Lung (tissue), 12 donors: ENCODE results near the gene HOXD1. TPM values are rescaled to one million over a fixed set of nuclear protein-coding genes. Genes with fewer than 3 reads are reported as not detected.
A peak's percentile ranks its signal among the peaks of the same experiment; 100 is the strongest.

Source experiments
- ATAC-seq: fragments of 200-7000 bp; cut with Tn5 transposase; one replicate; pipeline ENCODE4 v1.9.1; 2020; ENCODE audit warnings: moderate number of reproducible peaks; ENCODE audit not compliant: insufficient read depth, low FRiP score
- DNase-seq, 3 donors: peaks; one replicate each; pipeline ENCODE4 v3.0.0-alpha.2; 2013 to 2017
- H3K27ac ChIP-seq, 2 donors: one replicate each; pipeline ENCODE4 v1.5.1; 2013; ENCODE audit warnings: mild to moderate bottlenecking in 2 of 2, moderate library complexity in 2 of 2, control low read depth in 1 of 2, inconsistent platforms in 1 of 2, low read depth in 1 of 2, low read length in 1 of 2
- H3K27me3 ChIP-seq, 3 donors: one replicate each; pipeline ENCODE4 v1.5.1; 2013; ENCODE audit warnings: low read length in 2 of 3; ENCODE audit not compliant: control insufficient read depth in 3 of 3, insufficient read depth in 3 of 3
- H3K36me3 ChIP-seq, 4 donors: one replicate each; pipeline ENCODE4 v1.5.1; 2013; ENCODE audit warnings: low read length in 4 of 4, mild to moderate bottlenecking in 1 of 4, moderate library complexity in 1 of 4; ENCODE audit not compliant: control insufficient read depth in 4 of 4, insufficient read depth in 4 of 4
- H3K4me1 ChIP-seq, 5 donors: one replicate each; pipeline ENCODE4 v1.5.1; 2013; ENCODE audit warnings: low read length in 5 of 5, mild to moderate bottlenecking in 2 of 5, moderate library complexity in 1 of 5; ENCODE audit not compliant: control insufficient read depth in 5 of 5, insufficient read depth in 5 of 5
- H3K4me3 ChIP-seq: one replicate; pipeline ENCODE4 v1.5.1; 2013; ENCODE audit warnings: mild to moderate bottlenecking, control low read depth, moderate library complexity
- H3K9ac ChIP-seq, 2 donors: one replicate each; pipeline ENCODE4 v1.5.1; 2013; ENCODE audit warnings: low read length in 2 of 2, control low read depth in 1 of 2; ENCODE audit not compliant: insufficient read depth in 1 of 2
- H3K9me3 ChIP-seq, 4 donors: one replicate each; pipeline ENCODE4 v1.5.1; 2013; ENCODE audit warnings: low read length in 3 of 4, mild to moderate bottlenecking in 1 of 4, moderate library complexity in 1 of 4; ENCODE audit not compliant: control insufficient read depth in 4 of 4, insufficient read depth in 3 of 4
- CTCF ChIP-seq: IDR thresholded peaks from 2 replicates; pipeline ENCODE4 v1.5.1; 2012; ENCODE audit warnings: mild to moderate bottlenecking; ENCODE audit errors: control extremely low read depth, extremely low read depth
- WGBS, 2 donors: extraction: QIAGEN DNeasy Blood & Tissue Kit; methylation state at CpG; one replicate each; pipeline ENCODE4 v1.1.7; 2013; 5-methylcytosine and 5-hydroxymethylcytosine counted together
- polyA plus RNA-seq, 2 donors: library from polyadenylated mRNA; stranded (reverse); fragments of 200-250 nt; gene quantifications; one replicate each; pipeline ENCODE4 v1.2.1, GENCODE V29; 2013
- total RNA-seq, 2 donors: library from RNA; depleted of rRNA in 1 of 2; stranded (reverse); fragments of >200 nt in 1 of 2; gene quantifications; one replicate each; pipeline ENCODE4 v1.2.1, GENCODE V29; 2014 to 2021
- donor health status: control.
- donor health status: control.
- donor health status: Bipolar disorder and iron deficiency.
- donor health status: healthy.
- donor health status: DM: yes; HTN: yes; CAD: no.

HOXD1 gene
- total and polyA plus RNA-seq, 4 donors = 0.40 to 3.2 (median 1.7) TPM

- H3K4me3 ChIP-seq = no peak overlapping the region
- no peak overlapping the region for H3K27ac ChIP-seq
- 6 to 9% methylated on average over 49 to 50 of the region's 50 CpGs for WGBS, 2 donors
- H3K4me1 ChIP-seq = peaks cover 0 to 33% (median 9%) of the 10 kb centered on the region in 5 donors
- H3K9ac ChIP-seq = no peak overlapping the region
- ATAC-seq = no peak
- peak; percentile 47 to 51 (median 48) for DNase-seq
- no peaks in the 10 kb centered on the region for H3K36me3 ChIP-seq
- no peak for TF ChIP-seq CTCF
- peaks cover 27 to 96% (median 95%) of the 10 kb centered on the region in 3 donors for H3K27me3 ChIP-seq
- H3K9me3 ChIP-seq = peaks cover 0 to 28% (median 0%) of the 10 kb centered on the region in 4 donors
Measured at GRCh38 chr2:176160251-176160985, 28.1 kb upstream of the HOXD1 start.

GRCh38 chr2:176160986-176161824 lies 27.3 kb upstream of the HOXD1 start:
- Histone ChIP-seq H3K9ac (no peak overlapping the region), H3K36me3 (no peaks in the 10 kb centered on the region), H3K4me1 (peaks cover 0 to 33% (median 9%) of the 10 kb centered on the region in 5 donors), H3K4me3 (no peak overlapping the region), H3K27me3 (peaks cover 23 to 96% (median 95%) of the 10 kb centered on the region in 3 donors), H3K9me3 (peaks cover 0 to 28% (median 0%) of the 10 kb centered on the region in 4 donors), H3K27ac (no peak overlapping the region)
- no peak for TF ChIP-seq CTCF
- WGBS, 2 donors = 10 to 15% methylated on average over 22 of the region's 22 CpGs
- ATAC-seq (no peak), DNase-seq (peak in 1 of 3 donors; percentile 8)

GRCh38 chr2:176161825-176162626 lies 26.4 kb upstream of the HOXD1 start:
- peaks cover 16 to 96% (median 95%) of the 10 kb centered on the region in 3 donors for H3K27me3 ChIP-seq
- H3K9me3 ChIP-seq = peaks cover 0 to 25% (median 0%) of the 10 kb centered on the region in 4 donors
- no peak overlapping the region for H3K4me3 ChIP-seq
- H3K9ac ChIP-seq = no peak overlapping the region
- ATAC-seq = no peak
- DNase-seq = peak; percentile 50 to 70 (median 59)
- WGBS, 2 donors = 7 to 10% methylated on average over 22 of the region's 22 CpGs
- H3K27ac ChIP-seq = no peak overlapping the region
- H3K36me3 ChIP-seq = no peaks in the 10 kb centered on the region
- peaks cover 0 to 31% (median 7%) of the 10 kb centered on the region in 5 donors for H3K4me1 ChIP-seq
- TF ChIP-seq CTCF = no peak
